ENCODE results near the gene MAFG.

- TF ChIP-seq CTCF (IDR thresholded peaks at IDR 0.05; ENCODE audit: low read length) (no peak), EZH2phosphoT487 (IDR thresholded peaks at IDR 0.05; ENCODE audit: low read length) (no peak)
Observed at GRCh38 chr17:81898885-81899284, 28.6 kb downstream of the MAFG start.

Data from MM.1S (cell line).